Neural cell (in vitro differentiated cells): ENCODE results near the gene MUCL3. TPM values are rescaled to one million over a fixed set of nuclear protein-coding genes. Genes with fewer than 3 reads are reported as not detected.
"Not testable (repeated sequence)": the region's sequence is repeated elsewhere in the genome, so short reads cannot be mapped to it uniquely, and the experiment has no call there.

Source experiments
- H2AFZ ChIP-seq: fragments of 200-600, 300-800 bp; sonication (generic), shearing (Covaris generic); 2 replicates; pipeline ENCODE4 v1.6.0; 2014; ENCODE audit warnings: low read depth, mild to moderate bottlenecking, antibody characterized with exemption, low read length, moderate library complexity
- H3F3A ChIP-seq: fragments of 200-600 bp; shearing (Covaris generic); 2 replicates; pipeline ENCODE4 v1.6.1; 2016; ENCODE audit warnings: mild to moderate bottlenecking, moderate library complexity, mixed read lengths, antibody characterized with exemption, low read length; ENCODE audit not compliant: insufficient read depth, poor library complexity, severe bottlenecking
- H3K27ac ChIP-seq: fragments of 200-600, 300-800 bp; sonication (generic), shearing (Covaris generic); 2 replicates; pipeline ENCODE4 v1.5.1; 2014; ENCODE audit warnings: mild to moderate bottlenecking, low read length, moderate library complexity
- H3K27me3 ChIP-seq: fragments of 300-800, 200-600 bp; sonication (generic), shearing (Covaris generic); 2 replicates; pipeline ENCODE4 v1.6.0; 2014; ENCODE audit warnings: mild to moderate bottlenecking, low read depth, low read length, moderate library complexity; ENCODE audit not compliant: insufficient read depth
- H3K36me3 ChIP-seq: fragments of 300-800, 200-600 bp; sonication (generic), shearing (Covaris generic); 2 replicates; pipeline ENCODE4 v1.5.1; 2014; ENCODE audit warnings: mild to moderate bottlenecking, antibody characterized with exemption, low read length, moderate library complexity; ENCODE audit not compliant: insufficient read depth
- H3K4me2 ChIP-seq: fragments of 300-800, 200-600 bp; sonication (generic), shearing (Covaris generic); 2 replicates; pipeline ENCODE4 v1.6.0; 2014; ENCODE audit warnings: mild to moderate bottlenecking, low read length
- H3K4me3 ChIP-seq: fragments of 300-800, 200-600 bp; sonication (generic), shearing (Covaris generic); 2 replicates; pipeline ENCODE4 v1.5.1; 2014; ENCODE audit warnings: mild to moderate bottlenecking, low read length, moderate library complexity
- H3K79me2 ChIP-seq: fragments of 200-600 bp; shearing (Covaris generic); replicated peaks from 2 replicates; pipeline ENCODE4 v1.6.0; 2014; ENCODE audit warnings: mild to moderate bottlenecking, low read length, moderate library complexity; ENCODE audit not compliant: insufficient read depth
- H3K9ac ChIP-seq: fragments of 300-800, 200-600 bp; sonication (generic), shearing (Covaris generic); 2 replicates; pipeline ENCODE4 v1.6.1; 2016; ENCODE audit warnings: mild to moderate bottlenecking, low read length, mixed read lengths
- H3K9me2 ChIP-seq: fragments of 200-600 bp; shearing (Covaris generic); 2 replicates; pipeline ENCODE4 v1.6.1; 2016; ENCODE audit warnings: mild to moderate bottlenecking, low read length, mixed read lengths; ENCODE audit not compliant: insufficient read depth
- H3K9me3 ChIP-seq: fragments of 200-600, 300-800 bp; sonication (generic), shearing (Covaris generic); 2 replicates; pipeline ENCODE4 v1.6.1; 2016; ENCODE audit warnings: mild to moderate bottlenecking, mixed run types, low read length, moderate library complexity, mixed read lengths
- H4K20me1 ChIP-seq: fragments of 200-600 bp; shearing (Covaris generic); 2 replicates; pipeline ENCODE4 v1.6.1; 2016; ENCODE audit warnings: mild to moderate bottlenecking, mixed run types; ENCODE audit not compliant: insufficient read depth
- EP300 ChIP-seq: fragments of 450-650 bp; conservative IDR thresholded peaks from 2 replicates; pipeline ENCODE4 v1.6.1; 2014; ENCODE audit warnings: antibody characterized with exemption, mild to moderate bottlenecking, moderate library complexity; ENCODE audit not compliant: poor library complexity, severe bottlenecking
- EZH2 ChIP-seq: fragments of 200-600, 300-800 bp; shearing (Covaris generic), sonication (generic); IDR thresholded peaks from 2 replicates; pipeline ENCODE4 v1.6.1; 2014; ENCODE audit warnings: antibody characterized with exemption, low read length, borderline replicate concordance, mild to moderate bottlenecking; ENCODE audit not compliant: insufficient read depth, poor library complexity, severe bottlenecking
- MXI1 ChIP-seq: fragments of 450-650 bp; conservative IDR thresholded peaks from 2 replicates; pipeline ENCODE4 v1.6.1; 2014; ENCODE audit warnings: antibody characterized with exemption, mild to moderate bottlenecking; ENCODE audit not compliant: poor library complexity, severe bottlenecking
- POLR2AphosphoS5 ChIP-seq: IDR thresholded peaks from 2 replicates; pipeline ENCODE4 v1.6.1; 2012
- RAD21 ChIP-seq: fragments of 450-650 bp; conservative IDR thresholded peaks from 2 replicates; pipeline ENCODE4 v1.6.1; 2014; ENCODE audit warnings: antibody characterized with exemption, mild to moderate bottlenecking, moderate library complexity
- SMC3 ChIP-seq: fragments of 450-650 bp; conservative IDR thresholded peaks from 2 replicates; pipeline ENCODE4 v1.6.1; 2014; ENCODE audit warnings: antibody characterized with exemption, mild to moderate bottlenecking, moderate library complexity; ENCODE audit not compliant: poor library complexity
- TAF1 ChIP-seq: IDR thresholded peaks from 2 replicates; pipeline ENCODE4 v1.6.1; 2012; ENCODE audit warnings: low read depth
- polyA plus RNA-seq: library from polyadenylated mRNA; depleted of rRNA; stranded (reverse); fragments of >200 nt; gene quantifications from 2 replicates; pipeline ENCODE4 v1.2.3, GENCODE V29; 2014
- TF ChIP-seq, protein P1 (sequence below): fragments of 450-650 bp; IDR thresholded peaks from 2 replicates; pipeline ENCODE4 v1.5.1; 2014; ENCODE audit warnings: antibody characterized with exemption, mild to moderate bottlenecking, moderate library complexity; ENCODE audit not compliant: poor library complexity, severe bottlenecking
- TF ChIP-seq, protein P2 (sequence below): IDR thresholded peaks from 2 replicates; pipeline ENCODE4 v1.6.1; 2012; ENCODE audit warnings: borderline replicate concordance

MUCL3 gene
- polyA plus RNA-seq, 1 donor from 2014 or later: not detected

- H3K27me3 ChIP-seq, H3K4me2 ChIP-seq, H3K4me3 ChIP-seq, H3K9me2 ChIP-seq, H3K9me3 ChIP-seq, H3K79me2 ChIP-seq, H2AFZ ChIP-seq, H4K20me1 ChIP-seq, H3K27ac ChIP-seq, H3F3A ChIP-seq, H3K36me3 ChIP-seq, H3K9ac ChIP-seq: not testable (repeated sequence)
Observed at GRCh38 chr6:30927080-30927479, 13.7 kb upstream of the MUCL3 start.

- Histone ChIP-seq H4K20me1 (no peaks in the 10 kb centered on the region), H3K9me3 (no peaks in the 10 kb centered on the region), H3K9ac (no peak overlapping the region), H2AFZ (no peak overlapping the region), H3K36me3 (no peaks in the 10 kb centered on the region), H3K27ac (no peak overlapping the region), H3F3A (no peaks in the 10 kb centered on the region), H3K79me2 (no peaks in the 10 kb centered on the region), H3K9me2 (no peaks in the 10 kb centered on the region), H3K27me3 (no peaks in the 10 kb centered on the region), H3K4me3 (no peak overlapping the region), H3K4me2 (no peak overlapping the region)
- TF ChIP-seq MXI1 (no peak), EZH2 (no peak), SMC3 (no peak), RAD21 (no peak), POLR2AphosphoS5 (no peak), EP300 (no peak), TAF1 (no peak)
- TF ChIP-seq, protein P1, sequence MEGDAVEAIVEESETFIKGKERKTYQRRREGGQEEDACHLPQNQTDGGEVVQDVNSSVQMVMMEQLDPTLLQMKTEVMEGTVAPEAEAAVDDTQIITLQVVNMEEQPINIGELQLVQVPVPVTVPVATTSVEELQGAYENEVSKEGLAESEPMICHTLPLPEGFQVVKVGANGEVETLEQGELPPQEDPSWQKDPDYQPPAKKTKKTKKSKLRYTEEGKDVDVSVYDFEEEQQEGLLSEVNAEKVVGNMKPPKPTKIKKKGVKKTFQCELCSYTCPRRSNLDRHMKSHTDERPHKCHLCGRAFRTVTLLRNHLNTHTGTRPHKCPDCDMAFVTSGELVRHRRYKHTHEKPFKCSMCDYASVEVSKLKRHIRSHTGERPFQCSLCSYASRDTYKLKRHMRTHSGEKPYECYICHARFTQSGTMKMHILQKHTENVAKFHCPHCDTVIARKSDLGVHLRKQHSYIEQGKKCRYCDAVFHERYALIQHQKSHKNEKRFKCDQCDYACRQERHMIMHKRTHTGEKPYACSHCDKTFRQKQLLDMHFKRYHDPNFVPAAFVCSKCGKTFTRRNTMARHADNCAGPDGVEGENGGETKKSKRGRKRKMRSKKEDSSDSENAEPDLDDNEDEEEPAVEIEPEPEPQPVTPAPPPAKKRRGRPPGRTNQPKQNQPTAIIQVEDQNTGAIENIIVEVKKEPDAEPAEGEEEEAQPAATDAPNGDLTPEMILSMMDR: no peak
- TF ChIP-seq, protein P2, sequence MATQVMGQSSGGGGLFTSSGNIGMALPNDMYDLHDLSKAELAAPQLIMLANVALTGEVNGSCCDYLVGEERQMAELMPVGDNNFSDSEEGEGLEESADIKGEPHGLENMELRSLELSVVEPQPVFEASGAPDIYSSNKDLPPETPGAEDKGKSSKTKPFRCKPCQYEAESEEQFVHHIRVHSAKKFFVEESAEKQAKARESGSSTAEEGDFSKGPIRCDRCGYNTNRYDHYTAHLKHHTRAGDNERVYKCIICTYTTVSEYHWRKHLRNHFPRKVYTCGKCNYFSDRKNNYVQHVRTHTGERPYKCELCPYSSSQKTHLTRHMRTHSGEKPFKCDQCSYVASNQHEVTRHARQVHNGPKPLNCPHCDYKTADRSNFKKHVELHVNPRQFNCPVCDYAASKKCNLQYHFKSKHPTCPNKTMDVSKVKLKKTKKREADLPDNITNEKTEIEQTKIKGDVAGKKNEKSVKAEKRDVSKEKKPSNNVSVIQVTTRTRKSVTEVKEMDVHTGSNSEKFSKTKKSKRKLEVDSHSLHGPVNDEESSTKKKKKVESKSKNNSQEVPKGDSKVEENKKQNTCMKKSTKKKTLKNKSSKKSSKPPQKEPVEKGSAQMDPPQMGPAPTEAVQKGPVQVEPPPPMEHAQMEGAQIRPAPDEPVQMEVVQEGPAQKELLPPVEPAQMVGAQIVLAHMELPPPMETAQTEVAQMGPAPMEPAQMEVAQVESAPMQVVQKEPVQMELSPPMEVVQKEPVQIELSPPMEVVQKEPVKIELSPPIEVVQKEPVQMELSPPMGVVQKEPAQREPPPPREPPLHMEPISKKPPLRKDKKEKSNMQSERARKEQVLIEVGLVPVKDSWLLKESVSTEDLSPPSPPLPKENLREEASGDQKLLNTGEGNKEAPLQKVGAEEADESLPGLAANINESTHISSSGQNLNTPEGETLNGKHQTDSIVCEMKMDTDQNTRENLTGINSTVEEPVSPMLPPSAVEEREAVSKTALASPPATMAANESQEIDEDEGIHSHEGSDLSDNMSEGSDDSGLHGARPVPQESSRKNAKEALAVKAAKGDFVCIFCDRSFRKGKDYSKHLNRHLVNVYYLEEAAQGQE: no peak
Observed at GRCh38 chr6:30928677-30929076, 12.1 kb upstream of the MUCL3 start.

GRCh38 chr6:30930506-30930905 lies 10.3 kb upstream of the MUCL3 start:
- Histone ChIP-seq H3K27ac (no peak overlapping the region), H2AFZ (no peak overlapping the region), H3K9me2 (no peaks in the 10 kb centered on the region), H3K4me2 (no peak overlapping the region), H4K20me1 (no peaks in the 10 kb centered on the region), H3K9ac (no peak overlapping the region), H3K79me2 (no peaks in the 10 kb centered on the region), H3K36me3 (no peaks in the 10 kb centered on the region), H3K4me3 (no peak overlapping the region), H3K27me3 (no peaks in the 10 kb centered on the region), H3F3A (no peaks in the 10 kb centered on the region), H3K9me3 (no peaks in the 10 kb centered on the region)
- TF ChIP-seq TAF1: no peak
- TF ChIP-seq, protein P1: no peak
- TF ChIP-seq, protein P2: no peak
- no peak for TF ChIP-seq EP300
- no peak for TF ChIP-seq SMC3
- TF ChIP-seq MXI1: no peak
- no peak for TF ChIP-seq RAD21
- no peak for TF ChIP-seq POLR2AphosphoS5
- no peak for TF ChIP-seq EZH2
